NCI-H82 (cell line): ENCODE measurements around the gene LRCH3.

Experiments used
- DNase-seq: peaks from one replicate; lab custom pipeline; 2025; lab: John Stamatoyannopoulos, UW

The LRCH3 gene

GRCh38 chr3:197791113-197791891 lies at the start of gene LRCH3:
Gene LRCH3 (plus strand): TSS chr3:197791254. CDS start chr3:197791279, 25 bp downstream.
- DNase-seq: peak; percentile 93

GRCh38 chr3:197742787-197743186 lies 48.3 kb upstream of the LRCH3 start:
- no peak for DNase-seq

GRCh38 chr3:197746209-197746608 lies 44.8 kb upstream of the LRCH3 start:
- DNase-seq: no peak

- DNase-seq: no peak
These were observed 44.2 kb upstream of the LRCH3 start for GRCh38 chr3:197746801-197747237.

GRCh38 chr3:197748597-197749314 lies 42.3 kb upstream of the LRCH3 start:
- no peak for DNase-seq

- DNase-seq: peak; percentile 90
These were observed 41.8 kb upstream of the LRCH3 start for GRCh38 chr3:197749315-197749600.

- DNase-seq: peak; percentile 93
These were observed 41.3 kb upstream of the LRCH3 start, which contains the start of gene FYTTD1 for GRCh38 chr3:197749601-197750395. Gene FYTTD1 (plus strand): TSS chr3:197749883. CDS start chr3:197749972, 89 bp downstream.

- peak; percentile 77 for DNase-seq
These were observed 40.6 kb upstream of the LRCH3 start for GRCh38 chr3:197750396-197750831.

- DNase-seq: peak; percentile 69
These were observed 40.0 kb upstream of the LRCH3 start for GRCh38 chr3:197750858-197751737.

- DNase-seq: no peak
These were observed 38.9 kb upstream of the LRCH3 start for GRCh38 chr3:197752107-197752506.

- no peak for DNase-seq
These were observed 37.8 kb upstream of the LRCH3 start for GRCh38 chr3:197753263-197753662.

- DNase-seq: no peak
These were observed 34.4 kb upstream of the LRCH3 start for GRCh38 chr3:197756704-197757103.

- DNase-seq: peak; percentile 63
These were observed 32.5 kb upstream of the LRCH3 start for GRCh38 chr3:197758512-197758911.

- no peak for DNase-seq
These were observed 29.3 kb upstream of the LRCH3 start for GRCh38 chr3:197761784-197762183.

GRCh38 chr3:197775317-197775716 lies 15.7 kb upstream of the LRCH3 start:
- DNase-seq: peak; percentile 98

GRCh38 chr3:197782230-197782629 lies 8.8 kb upstream of the LRCH3 start:
- DNase-seq: no peak

GRCh38 chr3:197784019-197784585 lies 7.0 kb upstream of the LRCH3 start:
- DNase-seq: no peak

- DNase-seq: no peak
These were observed 3.6 kb upstream of the LRCH3 start for GRCh38 chr3:197787412-197787811.

- DNase-seq: no peak
These were observed 1.7 kb upstream of the LRCH3 start for GRCh38 chr3:197789309-197789708.

GRCh38 chr3:197790033-197790432 lies 1.0 kb upstream of the LRCH3 start:
- DNase-seq: no peak
